Fibroblast of skin of abdomen (primary cell): ENCODE measurements around the gene CD8A.

Source experiments
- DNase-seq: peaks from one replicate; pipeline ENCODE4 v3.0.0-alpha.2; 2013

The CD8A gene

GRCh38 chr2:86808315-86809161, 17.8 kb upstream of the CD8A start:
- DNase-seq, result peak; percentile 65

GRCh38 chr2:86807468-86808275, 17.0 kb upstream of the CD8A start:
- DNase-seq, result peak; percentile 7

- DNase-seq, result no peak
These were observed 16.4 kb upstream of the CD8A start for GRCh38 chr2:86807133-86807467.

GRCh38 chr2:86806059-86806857, 15.5 kb upstream of the CD8A start:
- no peak for DNase-seq

- DNase-seq, result no peak
These were observed 10.3 kb upstream of the CD8A start for GRCh38 chr2:86800856-86801567.

GRCh38 chr2:86794861-86795260, 4.1 kb upstream of the CD8A start:
- no peak for DNase-seq

- no peak for DNase-seq
These were observed 3.0 kb upstream of the CD8A start for GRCh38 chr2:86793752-86794151.

- DNase-seq, result no peak
These were observed 860 bp upstream of the CD8A start for GRCh38 chr2:86791573-86791972.

- DNase-seq, result no peak
These were observed 508 bp downstream of the CD8A start for GRCh38 chr2:86790134-86790675.

- DNase-seq, result no peak
These were observed 1.0 kb downstream of the CD8A start for GRCh38 chr2:86789687-86790133.

- DNase-seq, result no peak
These were observed 1.6 kb downstream of the CD8A start for GRCh38 chr2:86788881-86789686.

GRCh38 chr2:86788165-86788564, 2.5 kb downstream of the CD8A start:
- DNase-seq, result no peak

GRCh38 chr2:86787736-86788135, 3.0 kb downstream of the CD8A start:
- DNase-seq, result no peak

- DNase-seq, result no peak
These were observed 4.6 kb downstream of the CD8A start for GRCh38 chr2:86786001-86786536.

- no peak for DNase-seq
These were observed 5.3 kb downstream of the CD8A start for GRCh38 chr2:86785456-86785855.

GRCh38 chr2:86783615-86784339, 6.9 kb downstream of the CD8A start:
- no peak for DNase-seq

- DNase-seq, result no peak
These were observed 8.0 kb downstream of the CD8A start for GRCh38 chr2:86782748-86783147.

GRCh38 chr2:86781363-86781762, 9.3 kb downstream of the CD8A start:
- DNase-seq, result no peak

GRCh38 chr2:86779971-86780370, 10.7 kb downstream of the CD8A start:
- DNase-seq, result no peak

GRCh38 chr2:86778957-86779356, 11.8 kb downstream of the CD8A start:
- DNase-seq, result no peak
